IPS-18c (cell line): Measurements from ENCODE around the gene GMIP.

Source experiments
- H3K4me3 ChIP-seq: 2 replicates; pipeline ENCODE4 v1.7.0; 2013; ENCODE audit warnings: low read depth, mild to moderate bottlenecking, low read length, moderate library complexity; ENCODE audit not compliant: insufficient read depth
- H3K9me3 ChIP-seq: one replicate; pipeline ENCODE4 v1.6.1; 2013; ENCODE audit warnings: mild to moderate bottlenecking, low read length, moderate library complexity; ENCODE audit not compliant: control insufficient read depth, insufficient read depth

Gene GMIP

DNA sequence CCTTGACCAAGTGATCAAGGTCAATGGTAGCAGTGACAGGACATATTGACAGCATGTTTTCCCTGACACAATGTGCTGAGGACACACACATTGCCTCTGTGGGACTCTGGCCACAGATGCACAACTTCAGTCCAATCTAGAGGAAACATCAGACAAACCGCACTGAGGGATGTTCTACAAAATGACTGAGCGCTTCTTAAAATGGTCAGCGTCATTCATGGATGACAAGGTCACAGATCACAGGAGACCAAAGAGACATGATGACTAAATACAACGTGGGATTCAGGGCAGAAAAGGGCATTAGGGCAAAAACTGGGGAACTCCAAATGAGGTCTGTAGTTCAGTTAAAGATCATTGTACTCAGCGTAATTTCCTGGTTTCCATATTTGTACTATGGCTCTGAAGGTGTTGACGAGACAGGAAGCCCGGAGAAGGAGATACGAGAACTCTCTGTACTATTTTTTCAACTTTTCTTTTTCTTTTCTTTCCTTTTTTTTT is 45.6 kb downstream of the GMIP start:
- Histone ChIP-seq H3K4me3 (no peak overlapping the region), H3K9me3 (no peaks in the 10 kb centered on the region)

DNA sequence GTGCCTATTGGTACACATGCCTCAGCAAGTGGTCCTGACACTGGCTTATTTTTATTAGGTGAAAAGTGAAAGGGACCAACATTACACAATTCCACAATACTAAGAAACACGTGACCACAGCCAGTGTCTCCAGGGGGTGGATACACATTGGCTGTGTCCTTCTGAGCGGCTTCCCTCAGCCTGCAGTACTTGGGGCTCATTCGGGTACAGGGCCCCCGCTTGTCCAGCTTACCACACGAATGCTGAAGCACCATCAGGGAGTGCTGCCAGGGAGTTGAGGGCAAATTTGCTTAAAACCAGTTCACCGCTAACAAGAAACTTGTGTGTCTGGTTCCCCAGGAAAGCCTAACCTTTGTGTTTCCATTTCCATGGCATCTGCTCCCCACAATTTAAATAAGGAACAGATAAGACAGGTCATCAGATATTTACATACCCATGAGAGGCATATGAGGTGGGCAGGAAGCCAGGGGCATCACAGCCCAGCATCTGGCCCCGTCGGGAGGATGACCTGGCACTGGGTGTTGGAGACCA is 48.2 kb downstream of the GMIP start:
- Histone ChIP-seq H3K9me3 (no peaks in the 10 kb centered on the region), H3K4me3 (no peak overlapping the region)

DNA sequence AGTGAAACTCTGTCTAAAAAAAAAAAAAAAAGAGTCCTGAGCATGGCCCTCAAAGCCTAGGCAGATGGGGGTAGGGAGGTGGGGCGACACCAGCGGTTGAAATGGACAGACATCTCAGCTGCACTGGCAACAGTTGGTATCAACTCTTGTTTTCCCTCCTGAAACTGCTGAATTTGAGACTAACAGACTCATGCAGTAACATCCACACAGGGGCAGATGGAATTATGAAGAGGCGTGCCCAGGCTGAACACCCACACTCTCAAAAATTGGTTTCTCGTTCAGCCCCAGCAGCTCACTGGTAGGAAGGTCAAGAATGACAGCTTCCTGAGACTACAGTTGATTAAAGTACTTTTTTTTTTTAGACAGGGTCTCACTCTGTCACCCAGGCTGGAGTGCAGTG is 49.1 kb downstream of the GMIP start:
- Histone ChIP-seq H3K4me3 (no peak overlapping the region), H3K9me3 (no peaks in the 10 kb centered on the region)

DNA sequence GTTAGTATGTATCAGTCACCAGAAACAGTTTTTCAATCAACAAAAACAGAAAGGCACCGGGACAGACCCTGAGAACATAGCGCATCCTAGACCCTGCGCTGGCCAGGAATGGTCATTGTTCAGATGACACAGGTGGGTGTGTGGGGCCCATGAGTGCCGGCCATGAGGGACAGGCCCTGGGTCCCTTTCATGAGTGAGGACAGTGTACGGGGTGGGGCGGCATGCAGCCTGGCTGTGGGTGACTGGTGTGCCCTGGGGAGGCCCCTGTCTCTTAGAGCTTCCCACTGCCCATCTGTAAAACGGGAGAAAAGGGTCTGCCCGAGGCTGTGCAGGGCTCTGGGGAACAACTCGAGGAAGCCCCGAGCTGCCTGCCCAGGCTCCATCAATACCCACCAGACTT is 50.8 kb downstream of the GMIP start:
- Histone ChIP-seq H3K9me3 (no peaks in the 10 kb centered on the region), H3K4me3 (no peak overlapping the region)

DNA sequence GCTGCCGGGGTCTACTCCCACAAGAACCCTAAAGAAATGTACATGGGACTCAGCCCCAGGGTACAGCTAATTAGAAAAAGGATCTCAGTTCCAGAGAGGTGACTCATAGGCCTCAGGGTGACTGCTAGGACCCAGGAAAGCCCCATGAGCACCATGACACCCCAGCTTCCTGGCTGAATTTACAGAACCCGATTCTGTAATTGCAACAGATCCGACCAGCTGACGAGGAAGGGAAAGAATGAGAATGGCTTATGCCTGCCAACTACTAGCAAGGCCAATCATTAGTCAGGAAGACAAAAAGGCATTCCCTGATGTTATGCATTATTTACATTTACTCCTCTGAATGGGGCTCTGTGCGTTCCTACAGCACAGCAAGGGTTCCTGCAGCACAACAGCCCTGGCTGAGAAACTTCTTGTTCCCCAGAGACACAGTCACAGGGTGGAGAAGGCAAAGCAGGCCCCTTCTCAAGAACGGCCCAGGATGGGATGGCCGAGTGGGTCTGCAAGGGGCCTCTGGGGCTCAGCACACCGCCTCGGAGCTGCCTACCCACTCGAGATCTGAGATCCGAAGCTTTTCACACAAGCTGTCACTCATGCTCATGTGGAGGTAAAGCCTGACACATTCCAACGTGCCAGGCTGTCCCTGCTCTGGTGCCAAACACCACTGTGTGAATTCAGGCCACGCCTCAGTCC is 52.2 kb downstream of the GMIP start:
- Histone ChIP-seq H3K4me3 (no peak overlapping the region), H3K9me3 (no peaks in the 10 kb centered on the region)

DNA sequence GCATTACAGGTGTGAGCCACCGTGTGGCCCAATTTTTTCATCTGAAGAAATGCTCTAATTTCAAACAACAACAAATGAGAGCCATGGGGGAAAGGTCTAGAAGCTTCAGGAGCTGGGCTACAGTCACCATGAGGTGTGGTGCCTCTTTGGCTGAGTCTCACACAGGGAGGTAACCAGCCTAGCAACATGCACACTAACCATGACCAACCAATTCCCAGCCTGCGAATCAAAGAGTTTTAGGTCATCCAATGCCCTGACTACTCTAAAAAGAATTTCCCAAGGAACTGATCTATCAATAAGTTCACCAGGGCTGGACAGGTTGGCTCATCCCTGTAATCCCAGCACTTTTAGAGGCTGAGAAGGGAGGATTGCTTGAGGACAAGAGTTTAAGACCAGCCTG is 54.9 kb downstream of the GMIP start:
- H3K4me3 ChIP-seq = no peak overlapping the region
- H3K9me3 ChIP-seq = no peaks in the 10 kb centered on the region

DNA sequence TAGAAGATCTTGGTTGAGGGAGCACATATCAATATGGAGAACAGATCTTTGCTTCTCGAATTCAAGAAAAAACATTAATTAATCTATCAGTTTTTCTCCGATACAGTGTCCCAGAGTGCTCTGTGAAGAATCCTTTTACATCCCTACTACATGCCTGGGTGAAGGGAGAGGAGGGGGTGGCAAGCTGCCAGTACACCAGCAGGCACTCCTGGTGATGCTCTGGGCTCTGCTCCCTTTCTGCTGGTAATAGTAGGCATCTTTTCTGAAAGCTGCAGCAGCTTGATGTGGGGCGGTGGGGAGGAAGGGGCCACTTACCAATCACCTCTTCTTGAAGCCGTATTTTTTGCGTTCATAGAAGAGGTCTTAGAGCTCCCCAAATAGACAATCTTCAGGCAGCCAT is 55.7 kb downstream of the GMIP start:
- Histone ChIP-seq H3K4me3 (no peak overlapping the region), H3K9me3 (no peaks in the 10 kb centered on the region)

DNA sequence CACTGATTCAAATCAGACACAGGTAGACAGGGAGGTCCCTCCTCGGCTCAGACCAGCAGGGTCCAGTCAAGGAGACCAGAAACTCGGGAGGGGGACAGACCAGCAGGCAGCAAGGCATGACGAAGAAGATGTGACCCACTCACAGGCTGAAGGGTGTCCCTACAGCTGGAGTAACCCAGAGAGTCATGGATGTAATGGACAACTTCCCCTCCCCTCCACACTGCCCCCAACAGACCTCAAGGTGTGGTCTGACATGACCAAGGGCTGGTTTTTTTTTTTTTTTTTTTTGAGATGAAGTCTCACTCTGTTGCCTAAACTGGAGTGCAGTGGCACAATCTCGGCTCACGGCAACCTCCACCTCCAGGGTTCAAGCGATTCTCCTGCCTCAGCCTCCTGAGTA is 59.1 kb downstream of the GMIP start:
- no peaks in the 10 kb centered on the region for H3K9me3 ChIP-seq
- H3K4me3 ChIP-seq = no peak overlapping the region

DNA sequence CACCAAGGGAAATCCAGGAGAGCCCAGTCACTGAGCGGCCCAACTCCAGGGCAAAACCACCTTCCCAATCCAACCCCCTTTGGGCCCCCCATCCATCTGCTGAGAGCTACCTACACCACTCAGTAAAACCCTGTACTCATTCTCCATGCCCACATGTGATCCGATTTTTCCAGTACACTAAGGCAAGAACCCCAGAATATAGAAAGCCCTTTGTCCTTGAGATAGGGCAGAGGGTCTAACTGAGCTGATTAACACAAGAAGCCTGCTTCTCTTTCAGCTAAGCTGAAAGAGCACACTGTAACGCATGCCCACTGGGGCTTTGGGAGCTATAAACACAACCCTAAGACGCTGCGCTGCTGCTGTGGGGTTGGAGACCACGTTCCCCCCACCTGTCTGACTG is 61.0 kb downstream of the GMIP start:
- no peak overlapping the region for H3K4me3 ChIP-seq

DNA sequence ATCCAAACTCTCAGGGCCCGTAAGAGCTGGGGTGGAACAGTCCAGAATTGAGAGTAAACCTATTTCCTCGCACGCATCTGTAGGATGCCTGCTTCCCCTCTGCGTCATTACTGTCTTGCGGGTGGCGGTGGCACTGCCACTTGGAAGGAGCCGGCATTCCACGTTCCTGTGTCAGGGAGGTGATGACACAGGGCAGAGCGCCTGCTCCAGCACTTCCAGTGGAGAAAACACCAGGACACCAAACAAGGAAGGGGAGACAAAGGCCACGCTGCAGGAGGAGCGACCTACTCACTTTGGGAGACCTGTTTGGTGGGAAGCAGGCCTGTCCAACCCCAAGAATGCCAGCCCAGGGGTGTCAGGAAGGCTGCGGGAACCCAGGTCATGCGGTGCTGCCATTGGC is 62.1 kb downstream of the GMIP start:
- H3K4me3 ChIP-seq = no peak overlapping the region
- no peaks in the 10 kb centered on the region for H3K9me3 ChIP-seq

More for the DNA sequence above, 61.0 kb downstream of the GMIP start:
- no peaks in the 10 kb centered on the region for H3K9me3 ChIP-seq

DNA sequence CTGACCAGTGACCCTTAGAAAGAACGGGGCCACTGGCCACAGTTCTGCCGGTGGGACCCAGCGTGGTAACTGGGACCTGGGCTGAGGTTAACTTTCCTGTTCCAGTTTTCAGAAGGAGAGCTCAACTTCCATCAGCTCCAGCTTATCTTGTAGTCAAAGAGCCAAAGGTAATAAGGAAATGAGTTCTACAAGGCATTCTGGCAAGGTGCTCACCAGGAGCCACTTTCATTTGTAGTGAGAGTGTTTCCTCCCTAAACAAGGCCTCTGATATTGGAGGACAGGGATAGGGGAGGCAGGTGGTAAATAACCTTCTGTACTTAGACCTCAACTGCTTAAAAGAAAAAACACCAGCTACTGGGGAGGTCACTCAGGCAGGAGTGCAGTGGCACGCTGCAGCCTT is 63.0 kb downstream of the GMIP start:
- no peak overlapping the region for H3K4me3 ChIP-seq
- H3K9me3 ChIP-seq = no peaks in the 10 kb centered on the region

DNA sequence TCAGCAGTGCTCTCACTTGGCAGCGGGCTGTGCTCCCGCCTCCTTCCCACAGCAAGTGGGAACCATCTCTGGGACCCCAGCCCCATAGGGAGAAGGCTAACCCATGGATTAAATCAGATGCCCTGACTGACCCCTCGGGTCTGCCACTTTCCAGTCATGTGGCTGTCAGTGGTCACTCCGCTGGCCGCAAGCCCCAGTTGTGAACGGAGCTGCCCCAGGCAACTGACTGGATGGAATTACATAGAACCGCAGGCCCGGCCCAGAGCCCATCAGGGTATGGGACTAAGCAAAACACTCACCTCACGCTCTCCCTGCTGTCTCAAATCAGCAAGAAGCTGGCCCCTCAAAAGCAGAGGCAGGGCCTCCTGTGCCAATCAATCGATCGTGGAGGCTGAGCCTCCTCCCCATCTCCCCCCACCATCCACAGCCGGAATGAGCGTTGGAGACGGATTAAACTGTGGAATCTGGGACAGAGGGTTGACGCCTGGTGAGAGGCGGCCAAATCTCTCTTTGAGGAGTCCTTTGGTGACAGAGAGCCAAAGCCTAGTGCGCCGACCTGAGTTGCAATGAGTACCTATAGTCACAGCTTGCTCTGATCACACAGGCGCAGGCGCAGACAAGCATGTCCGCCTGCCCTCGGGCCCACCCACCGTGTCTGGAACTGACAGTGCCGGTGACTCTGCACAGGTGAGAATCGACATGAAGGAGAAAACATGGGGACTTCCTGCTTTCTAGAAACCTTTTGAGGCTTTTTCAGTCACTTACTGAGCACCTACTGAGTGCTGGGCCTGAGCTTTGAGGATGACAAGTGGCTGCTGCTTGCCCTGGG is 63.7 kb downstream of the GMIP start:
- Histone ChIP-seq H3K4me3 (no peak overlapping the region), H3K9me3 (no peaks in the 10 kb centered on the region)
